Neural progenitor cell (in vitro differentiated cells): Measurements from ENCODE around the gene CD58.

ENCODE experiments used
- CTCF ChIP-seq: fragments of 200-600 bp; sonication (generic); IDR thresholded peaks from 2 replicates; pipeline ENCODE4 v1.5.1; 2017; ENCODE audit warnings: antibody characterized with exemption, mild to moderate bottlenecking
- EZH2phosphoT487 ChIP-seq: fragments of 200-600 bp; sonication (generic); IDR thresholded peaks from 2 replicates; pipeline ENCODE4 v1.6.1; 2017; ENCODE audit warnings: antibody characterized with exemption

- TF ChIP-seq EZH2phosphoT487 (no peak), CTCF (no peak)
These were observed 94.5 kb downstream of the CD58 start for GRCh38 chr1:116476321-116476720.
